CD4-positive, CD25-positive, alpha-beta regulatory T cell (primary cell): ENCODE data around the gene MED17. TPM values are rescaled to one million over a fixed set of nuclear protein-coding genes. Genes with fewer than 3 reads are reported as not detected.

Source experiments
- ATAC-seq, 2 donors: fragments of 150-1000 bp; cut with Tn5 transposase; one replicate each; pipeline ENCODE4 v1.10.0; 2021; ENCODE audit warnings: low read depth in 2 of 2, moderate number of reproducible peaks in 2 of 2, moderate library complexity in 1 of 2
- DNase-seq, 3 donors: peaks; one replicate each; pipeline versions ENCODE4 v3.0.0 to v3.0.0-alpha.2; 2012 to 2022; ENCODE audit warnings: mixed read lengths in 1 of 3
- H3K27ac ChIP-seq: one replicate; pipeline ENCODE4 v1.7.0; 2013; ENCODE audit warnings: mild to moderate bottlenecking, low read length; ENCODE audit not compliant: insufficient read depth, poor library complexity, severe bottlenecking
- H3K27me3 ChIP-seq: one replicate; pipeline ENCODE4 v1.7.0; 2013; ENCODE audit warnings: low read length; ENCODE audit not compliant: control insufficient read depth, insufficient read depth
- H3K36me3 ChIP-seq: one replicate; pipeline ENCODE4 v1.7.0; 2013; ENCODE audit warnings: mild to moderate bottlenecking, low read length, moderate library complexity; ENCODE audit not compliant: control insufficient read depth, insufficient read depth
- H3K4me1 ChIP-seq: 2 replicates; pipeline ENCODE4 v1.7.0; 2013; ENCODE audit warnings: mild to moderate bottlenecking, low read length; ENCODE audit not compliant: insufficient read depth, control insufficient read depth, poor library complexity, severe bottlenecking
- H3K4me3 ChIP-seq: one replicate; pipeline ENCODE4 v1.7.0; 2013; ENCODE audit warnings: low read depth, mild to moderate bottlenecking, low read length, moderate library complexity
- H3K9me3 ChIP-seq, 2 experiments: 1 replicate in 1 of 2; 2 replicates in 1 of 2; pipeline ENCODE4 v1.7.0; 2013; ENCODE audit warnings: low read length in 2 of 2, mild to moderate bottlenecking in 1 of 2, moderate library complexity in 1 of 2; ENCODE audit not compliant: control insufficient read depth in 2 of 2
- H3K27ac Mint-ChIP-seq, 3 donors: one replicate each; pipeline ENCODE4 v1.8.0; 2020 to 2022; ENCODE audit warnings: mild to moderate bottlenecking in 3 of 3, mixed read lengths in 3 of 3, moderate library complexity in 2 of 3
- H3K27me3 Mint-ChIP-seq: one replicate; pipeline ENCODE4 v1.8.0; 2022; ENCODE audit warnings: mild to moderate bottlenecking, mixed read lengths
- H3K36me3 Mint-ChIP-seq: one replicate; pipeline ENCODE4 v1.8.0; 2020; ENCODE audit warnings: mixed read lengths
- H3K4me1 Mint-ChIP-seq, 4 donors: one replicate each; pipeline ENCODE4 v1.8.0; 2020 to 2022; ENCODE audit warnings: mixed read lengths in 4 of 4, mild to moderate bottlenecking in 1 of 4
- H3K4me3 Mint-ChIP-seq, 4 donors: one replicate each; pipeline ENCODE4 v1.8.0; 2020 to 2022; ENCODE audit warnings: mild to moderate bottlenecking in 4 of 4, mixed read lengths in 4 of 4, moderate library complexity in 3 of 4
- H3K9me3 Mint-ChIP-seq, 7 donors: one replicate each; pipeline ENCODE4 v1.8.0; 2020 to 2022; ENCODE audit warnings: mixed read lengths in 7 of 7, mild to moderate bottlenecking in 3 of 7, moderate library complexity in 2 of 7
- polyA plus RNA-seq, 4 donors: library from polyadenylated mRNA; unstranded; fragments of 300-500 nt; fragmentation: Illumina TruSeq; gene quantifications; one replicate each; pipeline ENCODE4 v1.2.3, GENCODE V29; 2021
- total RNA-seq: library from RNA; stranded (reverse); gene quantifications from one replicate; pipeline ENCODE4 v1.2.3, GENCODE V29; 2022

The MED17 gene, protein sequence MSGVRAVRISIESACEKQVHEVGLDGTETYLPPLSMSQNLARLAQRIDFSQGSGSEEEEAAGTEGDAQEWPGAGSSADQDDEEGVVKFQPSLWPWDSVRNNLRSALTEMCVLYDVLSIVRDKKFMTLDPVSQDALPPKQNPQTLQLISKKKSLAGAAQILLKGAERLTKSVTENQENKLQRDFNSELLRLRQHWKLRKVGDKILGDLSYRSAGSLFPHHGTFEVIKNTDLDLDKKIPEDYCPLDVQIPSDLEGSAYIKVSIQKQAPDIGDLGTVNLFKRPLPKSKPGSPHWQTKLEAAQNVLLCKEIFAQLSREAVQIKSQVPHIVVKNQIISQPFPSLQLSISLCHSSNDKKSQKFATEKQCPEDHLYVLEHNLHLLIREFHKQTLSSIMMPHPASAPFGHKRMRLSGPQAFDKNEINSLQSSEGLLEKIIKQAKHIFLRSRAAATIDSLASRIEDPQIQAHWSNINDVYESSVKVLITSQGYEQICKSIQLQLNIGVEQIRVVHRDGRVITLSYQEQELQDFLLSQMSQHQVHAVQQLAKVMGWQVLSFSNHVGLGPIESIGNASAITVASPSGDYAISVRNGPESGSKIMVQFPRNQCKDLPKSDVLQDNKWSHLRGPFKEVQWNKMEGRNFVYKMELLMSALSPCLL
- total RNA-seq (63.8 TPM), polyA plus RNA-seq (10 to 100 TPM; 17.7 to 35.8 (median 22.4) TPM)

DNA sequence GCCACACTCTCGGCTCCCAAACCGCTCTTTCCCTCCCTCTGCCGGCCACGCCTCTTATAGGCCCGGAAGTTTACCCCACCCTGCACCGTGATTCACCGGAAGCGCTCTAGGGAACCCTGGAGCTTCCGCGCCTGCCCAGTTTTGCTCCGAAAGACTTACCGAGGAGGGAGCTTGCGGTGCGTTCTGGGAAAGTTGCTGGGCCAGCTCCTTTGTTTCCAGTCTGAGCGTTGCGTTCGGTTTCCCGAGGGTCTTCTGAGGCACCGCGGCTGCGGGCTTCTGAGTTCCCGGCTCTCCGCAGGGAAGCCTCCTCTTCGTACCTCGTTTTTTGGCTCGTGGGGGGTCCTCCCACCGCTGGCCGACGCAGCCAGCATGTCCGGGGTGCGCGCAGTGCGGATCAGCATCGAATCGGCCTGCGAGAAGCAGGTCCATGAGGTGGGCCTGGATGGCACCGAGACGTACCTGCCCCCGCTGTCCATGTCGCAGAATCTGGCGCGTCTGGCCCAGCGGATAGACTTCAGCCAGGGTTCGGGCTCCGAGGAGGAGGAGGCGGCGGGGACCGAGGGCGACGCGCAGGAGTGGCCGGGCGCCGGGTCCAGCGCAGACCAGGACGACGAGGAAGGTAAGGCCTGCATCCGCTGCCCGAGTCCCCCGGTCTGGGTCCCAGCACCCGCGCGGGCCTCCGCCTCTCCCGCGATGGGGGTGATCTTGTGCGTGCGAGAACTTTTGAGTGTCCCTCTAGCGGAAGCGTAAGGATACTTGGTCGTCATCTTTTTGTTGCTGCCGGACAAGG, at the start of gene MED17:
MED17 (plus strand) TSS at position 138 of the 790 bp plus-strand sequence; CDS start at position 370, 232 bp downstream.
- Histone ChIP-seq H3K27ac (peak within 1 kb of the TSS; percentile 91), H3K27me3 (no peaks in the 10 kb centered on the region), H3K9me3 (no peaks in the 10 kb centered on the region), H3K36me3 (peaks cover 14% of the 10 kb centered on the region), H3K4me3 (peak within 1 kb of the TSS; percentile 98), H3K4me1 (peaks cover 44% of the 10 kb centered on the region)
- peak within 1 kb of the TSS; percentile 95 to 99 (median 98) for H3K27ac Mint-ChIP-seq
- H3K27me3 Mint-ChIP-seq, result no peaks in the 10 kb centered on the region
- peaks cover 0 to 3% (median 0%) of the 10 kb centered on the region in 7 donors for H3K9me3 Mint-ChIP-seq
- peaks cover 21 to 54% (median 41%) of the 10 kb centered on the region in 4 donors for H3K4me1 Mint-ChIP-seq
- ATAC-seq (peak; percentile 96 to 97), DNase-seq (peak; percentile 84 to 94 (median 85))
- peak within 1 kb of the TSS; percentile 92 to 100 (median 98) for H3K4me3 Mint-ChIP-seq
- H3K36me3 Mint-ChIP-seq, result peaks cover 12% of the 10 kb centered on the region

DNA sequence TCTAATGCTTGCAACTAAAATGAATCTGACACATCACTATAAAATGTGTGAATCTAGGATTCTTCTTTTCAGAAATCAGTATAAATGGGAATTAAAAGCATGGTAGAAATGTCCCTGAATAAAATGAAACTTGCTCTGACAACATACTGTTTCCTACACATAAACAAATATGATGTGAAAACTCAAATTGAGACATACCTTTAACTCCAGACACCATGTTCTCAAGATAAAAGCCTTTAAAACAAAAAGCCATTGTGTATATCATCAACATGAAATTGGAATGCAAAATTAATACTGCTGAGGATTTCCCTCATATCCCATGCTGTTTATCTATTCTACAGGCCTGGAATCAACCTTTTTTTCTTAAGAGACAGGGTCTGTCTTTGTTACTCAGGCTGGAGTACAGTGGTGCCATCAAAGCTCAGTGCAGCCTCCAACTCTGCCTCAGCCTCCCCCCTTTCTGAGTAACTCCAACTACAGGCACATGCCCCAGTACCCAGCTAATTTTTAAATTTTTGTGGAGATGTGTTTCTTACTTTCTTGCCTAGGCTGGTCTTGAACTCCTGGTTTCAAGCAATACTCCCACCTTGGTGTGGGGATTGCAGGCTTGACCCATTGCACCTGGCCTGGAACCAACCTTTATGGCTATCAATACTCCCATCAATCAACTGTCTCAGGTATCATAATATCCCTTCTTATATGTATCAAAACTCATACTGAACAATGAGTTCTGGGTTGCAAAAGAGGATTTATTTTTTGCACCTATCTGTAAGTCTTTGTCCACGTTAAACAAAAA, 49.5 kb upstream of the MED17 start:
- H3K27me3 ChIP-seq, result no peaks in the 10 kb centered on the region
- ATAC-seq (no peak), DNase-seq (no peak)
- H3K4me3 ChIP-seq, result no peak overlapping the region
- peaks cover 44% of the 10 kb centered on the region for H3K4me1 ChIP-seq
- H3K4me1 Mint-ChIP-seq, result peaks cover 58 to 74% (median 69%) of the 10 kb centered on the region in 4 donors
- no peaks in the 10 kb centered on the region for H3K9me3 Mint-ChIP-seq
- H3K9me3 ChIP-seq, result no peaks in the 10 kb centered on the region
- peak overlapping the region; percentile 20 to 74 (median 36) for H3K27ac Mint-ChIP-seq
- peaks cover 90% of the 10 kb centered on the region for H3K36me3 ChIP-seq
- peak overlapping the region; percentile 35 to 68 (median 44) for H3K4me3 Mint-ChIP-seq
- no peaks in the 10 kb centered on the region for H3K27me3 Mint-ChIP-seq
- no peak overlapping the region for H3K27ac ChIP-seq
- peaks cover 75% of the 10 kb centered on the region for H3K36me3 Mint-ChIP-seq

DNA sequence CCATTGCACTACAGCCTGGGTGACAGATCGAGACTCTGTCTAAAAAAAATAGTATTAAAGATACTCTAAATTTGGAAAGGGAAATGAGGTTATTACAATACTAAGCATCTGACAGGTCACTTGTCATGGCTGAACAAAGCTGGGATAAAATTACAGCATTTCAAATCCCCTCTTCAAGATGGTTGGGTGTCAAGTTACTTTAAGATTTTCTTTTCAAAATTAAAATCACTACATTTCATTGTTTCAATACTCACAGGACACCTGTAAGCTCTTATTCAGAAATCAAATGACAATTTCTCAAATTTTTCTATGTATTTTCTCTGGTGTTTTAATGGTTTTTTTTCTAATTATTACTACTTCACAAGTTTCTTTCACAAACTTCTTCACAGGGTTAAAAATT, 48.5 kb upstream of the MED17 start:
- Mint-ChIP-seq H3K36me3 (peaks cover 70% of the 10 kb centered on the region), H3K27ac (no peak overlapping the region), H3K4me1 (peaks cover 65 to 83% (median 76%) of the 10 kb centered on the region in 4 donors), H3K4me3 (peak overlapping the region in 1 of 4 donors; percentile 3), H3K9me3 (no peaks in the 10 kb centered on the region), H3K27me3 (no peaks in the 10 kb centered on the region)
- ATAC-seq, result no peak
- H3K27me3 ChIP-seq, result no peaks in the 10 kb centered on the region
- no peaks in the 10 kb centered on the region for H3K9me3 ChIP-seq
- peak overlapping the region; percentile 93 for H3K27ac ChIP-seq
- no peak for DNase-seq
- H3K4me1 ChIP-seq, result peaks cover 54% of the 10 kb centered on the region
- H3K4me3 ChIP-seq, result no peak overlapping the region
- peaks cover 80% of the 10 kb centered on the region for H3K36me3 ChIP-seq

DNA sequence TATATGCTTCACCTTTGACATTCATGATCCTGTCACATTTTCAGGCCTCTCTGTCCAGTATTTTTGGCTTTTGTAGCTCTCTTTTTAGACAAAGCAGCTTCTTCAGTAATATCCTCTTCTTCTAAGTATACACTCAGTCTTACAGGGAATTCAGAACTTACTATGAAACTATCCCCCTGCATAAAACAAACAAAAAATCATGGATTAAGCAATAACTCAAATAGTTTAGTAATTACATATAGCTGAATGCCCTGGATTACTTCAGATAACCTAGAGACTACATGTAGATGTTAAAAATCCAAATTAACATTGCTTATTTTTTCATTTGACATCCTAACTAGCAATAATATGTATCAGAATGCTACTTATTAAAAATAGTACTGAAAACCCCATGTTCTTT, 48.0 kb upstream of the MED17 start:
- no peaks in the 10 kb centered on the region for H3K9me3 ChIP-seq
- H3K27ac ChIP-seq, result peak overlapping the region; percentile 93
- peaks cover 54% of the 10 kb centered on the region for H3K4me1 ChIP-seq
- H3K4me1 Mint-ChIP-seq, result peaks cover 67 to 86% (median 78%) of the 10 kb centered on the region in 4 donors
- peak overlapping the region in 3 of 4 donors; percentile 3 to 68 (median 28) for H3K4me3 Mint-ChIP-seq
- no peaks in the 10 kb centered on the region for H3K27me3 Mint-ChIP-seq
- no peaks in the 10 kb centered on the region for H3K9me3 Mint-ChIP-seq
- H3K27ac Mint-ChIP-seq, result no peak overlapping the region
- H3K36me3 Mint-ChIP-seq, result peaks cover 72% of the 10 kb centered on the region
- H3K27me3 ChIP-seq, result no peaks in the 10 kb centered on the region
- DNase-seq (no peak), ATAC-seq (no peak)
- H3K4me3 ChIP-seq, result peak overlapping the region; percentile 92
- H3K36me3 ChIP-seq, result peaks cover 75% of the 10 kb centered on the region

DNA sequence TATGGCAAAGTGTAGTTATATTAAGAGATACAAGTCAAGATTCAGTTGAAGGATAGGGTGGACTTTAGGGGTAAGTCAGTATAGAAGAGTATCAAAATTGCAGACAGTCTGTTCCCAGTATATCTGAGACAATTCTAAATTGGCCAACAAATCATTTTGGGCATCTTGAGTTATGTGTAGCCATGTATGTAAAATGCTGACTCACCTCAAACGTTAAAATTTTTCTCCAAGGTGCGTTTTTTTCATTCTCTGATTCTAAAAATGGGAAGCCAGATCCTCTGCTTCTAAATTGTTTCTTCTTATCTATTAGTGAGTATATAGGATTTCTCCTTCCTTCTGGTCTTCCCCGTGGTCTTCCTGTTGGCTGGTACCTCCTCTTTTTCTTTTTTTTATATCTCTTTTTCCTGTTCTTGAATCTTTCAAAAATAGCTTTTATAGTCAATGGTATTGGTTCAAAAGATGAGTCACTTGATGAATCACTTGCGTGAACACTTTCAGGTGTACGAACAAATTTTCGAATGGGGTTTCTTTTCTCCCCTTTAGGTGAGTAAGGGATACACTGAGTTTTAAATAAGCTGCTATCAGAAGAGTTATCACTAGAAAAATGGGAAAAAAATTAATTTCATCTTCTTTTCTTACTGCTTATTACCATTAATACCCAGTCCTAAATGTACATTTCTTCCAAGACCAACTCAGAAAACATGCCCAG, 46.0 kb upstream of the MED17 start:
- no peaks in the 10 kb centered on the region for H3K9me3 Mint-ChIP-seq
- peak overlapping the region; percentile 80 to 98 (median 94) for H3K27ac Mint-ChIP-seq
- peak in 1 of 3 donors; percentile 43 for DNase-seq
- Histone ChIP-seq H3K27me3 (no peaks in the 10 kb centered on the region), H3K4me3 (peak overlapping the region; percentile 92), H3K27ac (peak overlapping the region; percentile 93), H3K9me3 (no peaks in the 10 kb centered on the region), H3K4me1 (peaks cover 64% of the 10 kb centered on the region), H3K36me3 (peaks cover 56% of the 10 kb centered on the region)
- H3K27me3 Mint-ChIP-seq, result no peaks in the 10 kb centered on the region
- peak overlapping the region; percentile 92 to 100 (median 100) for H3K4me3 Mint-ChIP-seq
- H3K4me1 Mint-ChIP-seq, result peaks cover 61 to 90% (median 73%) of the 10 kb centered on the region in 4 donors
- H3K36me3 Mint-ChIP-seq, result peaks cover 67% of the 10 kb centered on the region
- ATAC-seq, result peak in 1 of 2 donors; percentile 7

DNA sequence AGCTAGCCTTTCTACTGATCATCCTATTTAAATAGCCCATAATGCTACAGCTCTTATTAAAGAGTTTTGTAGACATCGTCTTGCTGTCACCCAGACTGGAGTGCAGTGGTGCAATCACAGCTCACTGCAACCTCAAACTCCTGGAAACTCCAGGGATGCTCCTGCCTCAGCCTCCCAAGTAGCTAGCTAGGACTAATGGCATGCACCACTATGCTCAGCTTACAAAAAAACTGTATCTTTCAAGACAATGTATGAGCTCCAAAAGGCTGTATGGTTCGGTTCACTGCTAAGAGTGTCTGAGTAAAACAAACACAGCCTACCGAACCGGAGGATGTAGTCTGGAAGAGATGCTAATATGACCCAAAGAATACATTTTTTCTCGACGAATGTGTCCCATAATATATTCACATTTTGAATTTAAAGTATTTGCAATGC, 45.4 kb upstream of the MED17 start:
- no peaks in the 10 kb centered on the region for H3K9me3 Mint-ChIP-seq
- H3K4me1 ChIP-seq, result peaks cover 64% of the 10 kb centered on the region
- ATAC-seq (no peak), DNase-seq (no peak)
- H3K9me3 ChIP-seq, result no peaks in the 10 kb centered on the region
- no peaks in the 10 kb centered on the region for H3K27me3 Mint-ChIP-seq
- peak overlapping the region; percentile 92 for H3K4me3 ChIP-seq
- peaks cover 51% of the 10 kb centered on the region for H3K36me3 ChIP-seq
- H3K27ac ChIP-seq, result peak overlapping the region; percentile 93
- peaks cover 63% of the 10 kb centered on the region for H3K36me3 Mint-ChIP-seq
- no peaks in the 10 kb centered on the region for H3K27me3 ChIP-seq
- peaks cover 58 to 90% (median 69%) of the 10 kb centered on the region in 4 donors for H3K4me1 Mint-ChIP-seq
- H3K4me3 Mint-ChIP-seq, result peak overlapping the region; percentile 92 to 100 (median 100)
- peak overlapping the region; percentile 61 to 98 (median 80) for H3K27ac Mint-ChIP-seq
